Liver (tissue), 9 donors: ENCODE measurements around the gene ARHGEF12. TPM values are rescaled to one million over a fixed set of nuclear protein-coding genes. Genes with fewer than 3 reads are reported as not detected.

Experiments used
- DNase-seq: peaks from one replicate; pipeline ENCODE4 v3.0.0-alpha.2; 2017; ENCODE audit warnings: low spot score
- H3K27ac ChIP-seq, 2 donors: one replicate each; pipeline ENCODE4 v1.7.0; 2013; ENCODE audit warnings: inconsistent platforms in 2 of 2, low read length in 2 of 2, control low read depth in 1 of 2, low read depth in 1 of 2, mild to moderate bottlenecking in 1 of 2
- H3K27me3 ChIP-seq, 4 donors: one replicate each; pipeline versions ENCODE4 v1.6.1 to v1.7.0; 2013; ENCODE audit warnings: low read length in 3 of 4, inconsistent platforms in 1 of 4, mild to moderate bottlenecking in 1 of 4, moderate library complexity in 1 of 4; ENCODE audit not compliant: control insufficient read depth in 4 of 4, insufficient read depth in 4 of 4
- H3K36me3 ChIP-seq, 4 donors: one replicate each; pipeline versions ENCODE4 v1.6.1 to v1.7.0; 2013; ENCODE audit warnings: low read length in 3 of 4, mild to moderate bottlenecking in 3 of 4, low read depth in 1 of 4, moderate library complexity in 1 of 4; ENCODE audit not compliant: control insufficient read depth in 4 of 4, insufficient read depth in 3 of 4
- H3K4me1 ChIP-seq, 4 donors: one replicate each; pipeline versions ENCODE4 v1.6.1 to v1.7.0; 2013; ENCODE audit warnings: low read length in 3 of 4, mild to moderate bottlenecking in 3 of 4, moderate library complexity in 1 of 4; ENCODE audit not compliant: control insufficient read depth in 4 of 4, insufficient read depth in 4 of 4
- H3K4me3 ChIP-seq, 3 donors: one replicate each; pipeline versions ENCODE4 v1.6.1 to v1.7.0; 2013; ENCODE audit warnings: low read length in 3 of 3, control low read depth in 1 of 3, low read depth in 1 of 3, mild to moderate bottlenecking in 1 of 3
- H3K9ac ChIP-seq, 2 donors: one replicate each; pipeline ENCODE4 v1.7.0; 2013; ENCODE audit warnings: low read length in 2 of 2, mild to moderate bottlenecking in 2 of 2, moderate library complexity in 2 of 2, control low read depth in 1 of 2, low read depth in 1 of 2
- H3K9me3 ChIP-seq, 4 donors: one replicate each; pipeline versions ENCODE4 v1.6.1 to v1.7.0; 2013; ENCODE audit warnings: low read length in 3 of 4; ENCODE audit not compliant: control insufficient read depth in 4 of 4
- ATF3 ChIP-seq: IDR thresholded peaks from 2 replicates; pipeline ENCODE4 v1.6.1; 2016; ENCODE audit warnings: antibody characterized with exemption
- FOXA1 ChIP-seq: IDR thresholded peaks from 2 replicates; pipeline ENCODE4 v1.6.1; 2016; ENCODE audit warnings: antibody characterized with exemption
- FOXA2 ChIP-seq: IDR thresholded peaks from 2 replicates; pipeline ENCODE4 v1.6.1; 2016; ENCODE audit warnings: antibody characterized with exemption
- HNF4A ChIP-seq, 2 donors: conservative IDR thresholded peaks; 2 replicates each; pipeline ENCODE4 v1.6.1; 2016; ENCODE audit warnings: antibody characterized with exemption in 2 of 2, mild to moderate bottlenecking in 2 of 2
- MAX ChIP-seq: IDR thresholded peaks from 2 replicates; pipeline ENCODE4 v1.6.1; 2016; ENCODE audit warnings: antibody characterized with exemption
- NR2F2 ChIP-seq: IDR thresholded peaks from 2 replicates; pipeline ENCODE4 v1.6.1; 2016; ENCODE audit warnings: antibody characterized with exemption
- REST ChIP-seq: IDR thresholded peaks from 2 replicates; pipeline ENCODE4 v1.6.1; 2016; ENCODE audit warnings: antibody characterized with exemption, mild to moderate bottlenecking
- RXRA ChIP-seq, 2 donors: IDR thresholded peaks; 2 replicates each; pipeline ENCODE4 v1.6.1; 2017 to 2018; ENCODE audit warnings: antibody characterized with exemption in 2 of 2, mild to moderate bottlenecking in 1 of 2
- ZBTB33 ChIP-seq: IDR thresholded peaks from 2 replicates; pipeline ENCODE4 v1.6.1; 2016; ENCODE audit warnings: antibody characterized with exemption
- WGBS: extraction: QIAGEN DNeasy Blood & Tissue Kit; methylation state at CpG from one replicate; pipeline ENCODE4 v1.1.7; 2013; 5-methylcytosine and 5-hydroxymethylcytosine counted together
- polyA plus RNA-seq, 2 donors: library from polyadenylated mRNA; stranded (reverse) in 1 of 2; unstranded in 1 of 2; fragments of 200-250 nt in 1 of 2; fragments of >200 nt in 1 of 2; fragmentation: Nextera tagmentation in 1 of 2; extraction: Ambion mirVana in 1 of 2; gene quantifications; one replicate each; pipeline versions ENCODE4 v1.2.1 to v1.2.3, GENCODE V29; 2013 to 2015
- total RNA-seq, 2 donors: library from RNA; depleted of rRNA; stranded (reverse); fragments of >200 nt; gene quantifications; one replicate each; pipeline ENCODE4 v1.2.3, GENCODE V29; 2014
- donor health status: healthy.
- donor health status: healthy.
- donor health status: healthy.
- donor health status: healthy.
- donor health status: healthy.

ARHGEF12 gene
- total and polyA plus RNA-seq, 4 donors: 28.0 to 169 (median 53.9) TPM

- H3K27me3 ChIP-seq: peaks cover 0 to 6% (median 0%) of the 10 kb centered on the region in 4 donors
- H3K4me1 ChIP-seq: peaks cover 0 to 7% (median 2%) of the 10 kb centered on the region in 4 donors
- no peaks in the 10 kb centered on the region for H3K36me3 ChIP-seq
- DNase-seq: no peak
- H3K9me3 ChIP-seq: no peaks in the 10 kb centered on the region
- H3K4me3 ChIP-seq: no peak overlapping the region
- 65% methylated on average over 16 of the region's 16 CpGs for WGBS
- no peak overlapping the region for H3K9ac ChIP-seq
- no peak overlapping the region for H3K27ac ChIP-seq
- TF ChIP-seq ATF3 (no peak), HNF4A (conservative IDR thresholded peaks at IDR 0.05) (no peak), FOXA2 (no peak), MAX (no peak), REST (no peak)
These were observed 191.0 kb downstream of the ARHGEF12 start for GRCh38 chr11:120527111-120527761.

- 85% methylated on average over 4 of the region's 4 CpGs for WGBS
- no peak for DNase-seq
- TF ChIP-seq REST (no peak), ZBTB33 (no peak), FOXA1 (no peak), RXRA (IDR thresholded peaks at IDR 0.05) (no peak), NR2F2 (no peak)
- no peaks in the 10 kb centered on the region for H3K36me3 ChIP-seq
- no peaks in the 10 kb centered on the region for H3K9me3 ChIP-seq
- no peak overlapping the region for H3K9ac ChIP-seq
- H3K27me3 ChIP-seq: peaks cover 0 to 3% (median 0%) of the 10 kb centered on the region in 4 donors
- no peak overlapping the region for H3K4me3 ChIP-seq
- H3K27ac ChIP-seq: no peak overlapping the region
- H3K4me1 ChIP-seq: no peaks in the 10 kb centered on the region
These were observed 192.5 kb downstream of the ARHGEF12 start for GRCh38 chr11:120528749-120529148.
